Measurements from ENCODE around the gene HKDC1.

GRCh38 chr10:69182005-69182404 lies 38.1 kb upstream of the HKDC1 start:
- no peak for TF ChIP-seq POLR2A (IDR thresholded peaks at IDR 0.05)
- no peak for TF ChIP-seq CTCF (IDR thresholded peaks at IDR 0.05)
- TF ChIP-seq POLR2AphosphoS5 (IDR thresholded peaks at IDR 0.05) = no peak
- no peak for TF ChIP-seq EP300 (IDR thresholded peaks at IDR 0.05)
